HG03108 (cell line): ENCODE measurements around the gene ATP6V1B1.

Source experiments
- ATAC-seq: cut with Tn5 transposase; IDR thresholded peaks from one replicate; pipeline ENCODE4 v1.9.1; 2021; ENCODE audit warnings: moderate library complexity; ENCODE audit not compliant: unreplicated experiment

The ATP6V1B1 gene

GRCh38 chr2:70901227-70902066 is 34.3 kb upstream of the ATP6V1B1 start:
- ATAC-seq = no peak

DNA sequence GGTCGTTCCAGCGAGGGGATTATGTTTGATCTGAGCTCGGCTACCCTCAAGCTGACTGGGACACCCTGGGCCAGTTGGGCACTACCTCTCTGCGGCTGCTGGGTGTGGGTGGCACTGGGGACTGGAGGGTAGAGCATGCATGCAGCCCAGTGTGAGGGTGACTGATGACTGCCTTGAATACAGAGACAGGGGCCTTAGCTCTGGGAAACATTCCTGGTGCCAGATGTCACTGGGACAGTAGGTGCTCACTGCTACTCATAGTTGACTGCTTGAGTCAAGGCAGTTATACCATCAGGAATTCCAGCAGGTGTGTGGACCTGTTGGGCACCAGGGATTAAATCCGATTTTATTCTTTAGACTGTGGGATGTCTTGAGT is 33.6 kb upstream of the ATP6V1B1 start:
- ATAC-seq = no peak

- ATAC-seq = no peak
Observed at GRCh38 chr2:70902579-70902978, 33.1 kb upstream of the ATP6V1B1 start.

DNA sequence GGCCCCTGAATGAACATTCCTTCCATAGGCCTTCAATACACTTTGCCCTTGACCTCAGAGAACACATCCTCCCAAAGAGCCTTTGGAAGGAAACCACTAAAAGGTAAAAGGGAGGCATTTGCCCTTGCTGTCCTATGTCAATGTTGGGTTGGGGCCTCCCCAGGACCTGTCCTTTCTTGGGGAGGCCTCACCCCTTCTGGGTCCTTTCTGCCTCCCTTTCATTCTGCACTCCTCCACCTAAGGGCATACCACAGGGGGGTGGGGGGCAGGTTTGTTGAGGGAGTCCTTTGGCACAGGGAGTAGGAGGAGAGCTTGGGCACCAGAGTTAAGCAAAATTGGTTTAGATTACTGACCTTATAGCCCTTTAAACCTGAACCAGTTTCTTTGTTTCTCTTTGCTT is 32.5 kb upstream of the ATP6V1B1 start:
- no peak for ATAC-seq

- ATAC-seq = no peak
Observed at GRCh38 chr2:70903641-70904340, 31.9 kb upstream of the ATP6V1B1 start.

DNA sequence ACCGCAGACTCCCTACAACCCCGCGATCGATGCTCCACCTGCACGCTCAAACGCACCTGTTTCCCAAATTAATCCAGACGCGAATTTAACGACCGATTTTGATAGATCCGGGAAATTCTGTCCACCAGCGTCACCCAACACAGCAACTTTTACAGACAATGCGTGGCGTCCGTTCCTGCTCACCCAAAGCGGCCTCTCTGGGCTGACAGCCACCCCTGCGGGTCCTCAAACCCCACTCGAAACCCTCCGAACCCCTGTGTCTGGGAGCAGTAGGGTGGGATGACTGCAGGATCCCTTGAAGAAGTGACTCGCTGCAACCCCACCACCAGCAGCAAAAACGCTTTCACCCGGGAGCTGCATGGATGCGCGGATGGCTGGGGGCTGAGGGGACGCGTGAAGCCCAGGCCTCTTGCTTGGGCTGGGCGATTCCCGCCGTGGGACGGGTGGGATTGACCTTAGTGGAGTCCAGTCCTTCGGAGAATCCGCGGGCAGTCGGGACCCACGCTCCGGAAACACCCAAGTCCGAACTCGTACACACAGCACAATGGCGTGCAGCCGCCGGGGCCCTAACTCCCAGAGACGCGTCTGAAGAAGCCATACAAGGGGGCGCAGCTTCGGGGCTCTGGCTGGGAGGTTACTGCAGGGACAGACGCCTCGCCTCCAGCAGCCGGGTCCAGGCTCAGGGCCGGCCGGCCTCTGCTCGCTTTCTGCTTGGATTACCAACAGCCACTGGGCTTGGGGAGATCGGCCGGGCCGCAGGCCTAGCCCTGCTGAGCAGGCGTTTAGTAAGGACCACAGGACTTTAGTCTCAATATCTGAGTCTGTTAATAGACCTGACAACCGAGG is 31.1 kb upstream of the ATP6V1B1 start:
- ATAC-seq = no peak

GRCh38 chr2:70905443-70906421 is 30.0 kb upstream of the ATP6V1B1 start:
- no peak for ATAC-seq

- ATAC-seq = no peak
Observed at GRCh38 chr2:70906439-70907005, 29.2 kb upstream of the ATP6V1B1 start.

DNA sequence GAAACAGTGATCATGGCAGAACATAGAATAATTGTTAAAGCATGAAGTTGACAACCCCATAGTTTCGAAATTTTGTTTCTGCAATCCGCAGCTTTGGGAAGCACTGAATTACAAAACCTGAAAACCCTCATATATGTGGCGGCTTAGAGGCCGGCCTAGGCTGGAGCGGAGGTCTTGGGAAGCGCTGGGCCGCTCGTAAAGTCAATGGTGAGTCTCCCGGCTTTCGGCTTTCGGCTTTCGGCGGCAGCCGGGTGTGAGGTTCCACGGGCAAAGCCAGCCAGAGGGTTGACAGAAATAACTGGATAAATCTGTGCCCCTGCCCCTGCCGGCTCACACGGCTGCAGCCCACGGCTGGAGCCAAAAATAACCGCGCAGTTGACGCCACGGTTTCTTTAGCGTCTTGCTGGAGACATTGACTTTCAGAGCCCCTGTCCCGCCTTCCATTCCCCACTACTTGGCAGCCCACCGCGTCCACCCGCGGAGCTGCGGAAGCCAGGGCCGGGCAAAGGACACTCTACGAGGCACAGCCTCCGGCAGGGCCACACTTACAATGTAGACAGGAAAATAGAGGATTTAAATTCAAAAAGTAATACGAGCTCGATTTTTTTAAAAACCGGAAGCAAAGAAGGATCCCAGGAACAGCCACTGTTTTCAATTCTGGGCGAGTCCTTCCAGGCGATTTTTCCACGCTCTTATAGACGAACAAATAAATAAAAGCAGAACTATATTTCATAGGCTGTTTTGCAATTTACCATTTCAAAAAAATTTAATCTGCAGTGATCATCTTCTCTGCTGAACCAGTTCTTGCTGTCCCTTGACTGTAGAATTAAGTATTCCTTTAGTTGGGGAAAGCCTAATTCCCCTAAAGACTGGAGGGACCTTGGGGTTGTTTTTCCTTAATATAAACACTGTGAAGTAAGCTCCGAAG is 28.3 kb upstream of the ATP6V1B1 start:
- no peak for ATAC-seq

DNA sequence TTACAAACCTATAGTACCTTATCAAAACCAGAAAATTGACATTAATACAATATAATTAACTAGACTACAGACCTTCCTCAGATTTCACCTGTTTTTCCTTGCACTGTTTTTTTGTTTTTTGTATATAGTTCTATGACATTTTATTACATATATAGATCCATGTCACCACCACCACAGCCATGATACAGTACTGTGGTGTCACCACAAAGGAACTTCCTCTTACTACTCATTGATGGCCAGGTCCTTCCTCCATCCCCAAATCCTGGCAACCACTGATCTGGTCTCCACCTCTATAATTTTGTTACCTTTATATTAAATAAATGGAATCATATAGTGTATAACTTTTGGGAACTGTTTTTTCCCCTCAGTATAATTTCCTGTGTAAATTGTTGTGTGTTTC is 19.4 kb upstream of the ATP6V1B1 start:
- no peak for ATAC-seq

- no peak for ATAC-seq
Observed at GRCh38 chr2:70918016-70918415, 17.7 kb upstream of the ATP6V1B1 start.

- no peak for ATAC-seq
Observed at GRCh38 chr2:70919672-70920366, 15.9 kb upstream of the ATP6V1B1 start.

GRCh38 chr2:70920367-70920715 is 15.4 kb upstream of the ATP6V1B1 start:
- no peak for ATAC-seq

DNA sequence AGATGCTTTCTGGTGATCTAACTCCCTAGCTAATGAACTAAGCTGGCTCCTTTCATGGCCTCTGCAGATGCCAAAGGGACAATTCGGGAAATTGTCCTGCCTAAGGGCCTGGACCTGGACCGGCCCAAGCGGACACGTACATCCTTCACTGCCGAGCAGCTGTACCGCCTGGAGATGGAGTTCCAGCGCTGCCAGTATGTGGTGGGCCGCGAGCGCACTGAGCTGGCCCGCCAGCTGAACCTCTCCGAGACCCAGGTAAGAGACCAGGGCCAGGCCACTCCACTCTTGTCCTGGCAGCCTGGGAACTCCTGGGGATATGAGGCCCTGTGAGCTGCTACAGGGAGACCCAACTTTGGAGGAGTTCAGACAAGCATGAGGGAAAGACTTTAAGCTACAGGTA is 14.7 kb upstream of the ATP6V1B1 start:
- ATAC-seq = no peak

DNA sequence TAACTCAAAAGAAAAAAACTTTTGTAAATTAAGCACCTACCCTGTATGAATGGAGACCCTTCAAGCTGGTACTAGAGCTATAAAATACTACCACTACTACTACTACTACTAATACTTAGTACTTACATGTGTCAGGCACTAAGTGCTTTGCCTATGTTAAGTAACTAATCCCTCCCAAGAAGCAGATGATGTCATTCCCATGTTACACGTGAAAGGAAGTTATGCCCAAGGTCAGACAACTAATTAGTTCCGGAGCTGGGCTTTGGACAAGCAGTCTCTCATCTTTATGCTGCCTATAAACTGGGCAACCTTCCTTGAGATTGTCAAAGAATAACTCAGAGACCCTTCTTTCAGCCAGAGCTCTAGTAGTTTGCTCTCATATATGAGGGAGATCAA is 13.9 kb upstream of the ATP6V1B1 start:
- no peak for ATAC-seq

- no peak for ATAC-seq
Observed at GRCh38 chr2:70922235-70923234, 13.2 kb upstream of the ATP6V1B1 start.

DNA sequence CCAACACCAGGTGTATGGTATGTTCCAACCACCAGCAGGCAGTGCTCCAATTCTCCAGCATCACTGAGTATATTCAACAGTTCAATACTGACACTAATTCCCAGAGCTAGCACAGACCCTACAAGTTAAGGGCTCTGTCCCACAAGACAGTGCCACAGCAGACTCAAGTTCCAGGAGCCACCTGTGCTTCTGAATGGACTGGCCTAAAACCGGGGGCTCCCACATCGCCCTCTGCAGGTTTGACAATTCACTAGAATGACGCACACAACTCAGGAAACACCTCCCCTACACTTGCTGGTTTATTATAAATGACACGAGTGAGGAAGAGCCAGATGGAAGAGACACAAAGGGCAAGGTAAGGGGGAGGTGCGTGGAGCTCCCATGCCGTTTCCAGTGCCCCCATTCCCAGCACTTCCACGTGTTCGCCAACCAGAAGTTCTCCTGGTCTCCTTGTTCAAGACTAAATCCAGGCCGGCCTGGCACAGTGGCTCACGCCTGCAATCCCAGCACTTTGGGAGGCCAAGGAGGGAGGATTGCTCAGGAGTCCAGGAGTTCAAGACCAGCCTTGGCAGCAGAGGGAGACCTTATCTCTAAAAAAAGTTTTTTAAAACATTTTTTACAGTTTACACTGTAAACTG is 12.2 kb upstream of the ATP6V1B1 start:
- no peak for ATAC-seq
